DOHH2 (cell line): ENCODE data around the gene MGARP.

Experiments used
- EZH2phosphoT487 ChIP-seq: fragments of 200-600 bp; sonication (generic); IDR thresholded peaks from 2 replicates; pipeline ENCODE4 v1.6.1; 2017; ENCODE audit warnings: borderline replicate concordance, mild to moderate bottlenecking, antibody characterized with exemption, low read length, moderate library complexity, mixed read lengths
- TF ChIP-seq, protein P1 (sequence below): fragments of 200-600 bp; sonication (generic); IDR thresholded peaks from one replicate; pipeline ENCODE4 v1.5.1; 2014; ENCODE audit warnings: antibody characterized with exemption, mild to moderate bottlenecking, low read depth, low read length; ENCODE audit not compliant: poor library complexity, severe bottlenecking

DNA sequence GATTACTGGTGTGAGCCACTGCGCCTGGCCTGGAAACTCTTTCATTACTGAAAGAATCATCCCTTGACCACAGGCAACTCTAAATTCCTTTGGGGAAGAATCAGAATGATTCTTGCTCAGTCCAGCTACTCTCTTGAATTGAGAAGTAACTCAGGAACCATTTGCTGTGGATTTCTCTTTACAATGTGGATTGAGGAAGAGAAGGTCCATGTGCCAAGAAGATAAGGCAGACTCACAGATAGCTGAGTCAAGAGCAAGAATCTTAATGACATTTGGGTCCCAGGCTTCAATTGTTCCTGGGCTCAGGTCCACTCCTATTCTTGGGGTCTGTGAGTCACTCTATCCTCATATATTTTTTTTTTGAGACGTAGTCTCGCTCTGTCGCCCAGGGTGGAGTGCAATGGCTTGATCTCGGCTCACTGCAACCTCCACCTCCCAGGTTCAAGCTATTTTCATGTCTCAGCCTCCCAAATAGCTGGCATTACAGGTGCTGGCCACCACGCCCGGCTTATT lies 6.2 kb upstream of the MGARP start:
- TF ChIP-seq, protein P1, sequence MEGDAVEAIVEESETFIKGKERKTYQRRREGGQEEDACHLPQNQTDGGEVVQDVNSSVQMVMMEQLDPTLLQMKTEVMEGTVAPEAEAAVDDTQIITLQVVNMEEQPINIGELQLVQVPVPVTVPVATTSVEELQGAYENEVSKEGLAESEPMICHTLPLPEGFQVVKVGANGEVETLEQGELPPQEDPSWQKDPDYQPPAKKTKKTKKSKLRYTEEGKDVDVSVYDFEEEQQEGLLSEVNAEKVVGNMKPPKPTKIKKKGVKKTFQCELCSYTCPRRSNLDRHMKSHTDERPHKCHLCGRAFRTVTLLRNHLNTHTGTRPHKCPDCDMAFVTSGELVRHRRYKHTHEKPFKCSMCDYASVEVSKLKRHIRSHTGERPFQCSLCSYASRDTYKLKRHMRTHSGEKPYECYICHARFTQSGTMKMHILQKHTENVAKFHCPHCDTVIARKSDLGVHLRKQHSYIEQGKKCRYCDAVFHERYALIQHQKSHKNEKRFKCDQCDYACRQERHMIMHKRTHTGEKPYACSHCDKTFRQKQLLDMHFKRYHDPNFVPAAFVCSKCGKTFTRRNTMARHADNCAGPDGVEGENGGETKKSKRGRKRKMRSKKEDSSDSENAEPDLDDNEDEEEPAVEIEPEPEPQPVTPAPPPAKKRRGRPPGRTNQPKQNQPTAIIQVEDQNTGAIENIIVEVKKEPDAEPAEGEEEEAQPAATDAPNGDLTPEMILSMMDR: no peak
- no peak for TF ChIP-seq EZH2phosphoT487
